Measurements from ENCODE around the gene FLT1. TPM values are rescaled to one million over a fixed set of nuclear protein-coding genes. Genes with fewer than 3 reads are reported as not detected.

Gene FLT1
- total RNA-seq, 2 donors from 2014 or later: 0.27 to 0.42 TPM

DNA sequence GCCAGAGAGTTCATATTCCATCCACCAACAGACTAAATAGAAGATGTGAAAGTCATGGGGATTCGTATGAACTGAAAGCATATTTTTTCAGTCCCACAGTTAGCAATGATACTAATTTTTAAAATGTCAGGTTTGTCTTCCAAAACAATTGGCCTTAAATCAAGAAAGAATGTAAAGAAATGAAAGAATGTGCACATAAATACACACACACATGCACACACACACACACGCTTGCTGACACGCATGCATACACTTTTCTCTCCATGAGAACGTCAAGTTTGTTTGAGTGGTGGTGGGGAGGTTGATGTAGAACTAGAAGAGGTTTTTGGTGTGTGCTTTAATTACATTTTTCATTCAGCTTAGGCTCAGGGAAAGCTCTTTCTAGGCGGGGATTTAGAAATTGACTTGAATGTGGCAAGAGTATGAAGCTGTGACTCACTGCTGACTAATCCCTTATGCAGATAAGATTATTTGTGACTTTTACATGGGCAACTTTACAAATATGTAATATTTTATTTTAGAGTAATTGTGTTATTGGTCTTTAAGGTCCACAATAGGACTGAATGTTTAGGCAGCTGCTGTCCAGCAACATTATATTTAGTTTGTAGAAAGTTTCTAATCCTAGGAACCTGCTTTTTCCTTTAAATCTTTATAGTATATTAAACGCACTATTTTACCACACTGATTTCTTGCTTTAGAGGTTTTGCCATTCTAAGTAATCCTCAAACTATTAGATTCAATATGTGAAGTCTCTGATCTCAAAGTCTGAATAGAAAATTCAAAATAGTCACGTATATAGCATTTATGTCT lies 18.8 kb downstream of the FLT1 start:
- H3K4me3 Mint-ChIP-seq: no peak overlapping the region
- peaks cover 15% of the 10 kb centered on the region for H3K27me3 Mint-ChIP-seq
- peaks cover 4% of the 10 kb centered on the region for H3K9me3 ChIP-seq (ENCODE audit: control insufficient read depth, low read length, poor library complexity, severe bottlenecking)
- ATAC-seq (no peak), DNase-seq (no peak)
- H3K36me3 Mint-ChIP-seq (ENCODE audit: low read depth): peaks cover 2% of the 10 kb centered on the region
- H3K27ac Mint-ChIP-seq: no peak overlapping the region
- H3K4me1 Mint-ChIP-seq: peaks cover 2% of the 10 kb centered on the region

DNA sequence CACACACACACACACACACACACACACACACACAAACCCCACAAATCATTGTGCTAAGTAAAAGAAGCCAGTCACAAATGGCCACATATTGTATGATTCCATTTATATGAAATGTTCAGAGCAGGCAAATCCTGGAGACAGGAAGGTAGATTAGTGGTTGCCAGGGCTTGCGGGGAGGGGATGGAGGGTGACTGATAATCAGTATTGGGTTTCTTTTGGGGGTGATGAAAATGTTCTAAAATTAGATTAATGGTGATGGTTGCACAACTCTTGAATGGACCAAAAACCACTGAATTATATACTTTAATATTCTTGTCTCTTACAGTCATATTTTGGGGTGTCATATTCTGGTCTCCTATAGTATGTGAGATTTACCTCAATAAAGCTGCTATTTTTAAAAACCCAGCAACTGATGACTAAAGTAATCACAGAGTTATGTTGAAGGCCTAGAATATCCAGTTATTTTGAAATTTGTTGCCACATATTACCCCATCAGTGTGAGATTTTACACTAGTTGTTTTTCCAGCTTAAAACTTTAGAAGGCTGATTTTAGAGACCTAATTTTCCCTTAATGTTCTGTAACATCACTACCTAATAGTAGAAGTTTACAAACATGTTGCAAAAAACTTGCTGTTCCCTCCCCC lies 20.3 kb downstream of the FLT1 start:
- no peaks in the 10 kb centered on the region for H3K9me3 ChIP-seq (ENCODE audit: control insufficient read depth, low read length, poor library complexity, severe bottlenecking)
- no peaks in the 10 kb centered on the region for H3K36me3 Mint-ChIP-seq (ENCODE audit: low read depth)
- no peak overlapping the region for H3K4me3 Mint-ChIP-seq
- peaks cover 8% of the 10 kb centered on the region for H3K27me3 Mint-ChIP-seq
- ATAC-seq (no peak), DNase-seq (no peak)
- no peak overlapping the region for H3K27ac Mint-ChIP-seq
- H3K4me1 Mint-ChIP-seq: peaks cover 2% of the 10 kb centered on the region

DNA sequence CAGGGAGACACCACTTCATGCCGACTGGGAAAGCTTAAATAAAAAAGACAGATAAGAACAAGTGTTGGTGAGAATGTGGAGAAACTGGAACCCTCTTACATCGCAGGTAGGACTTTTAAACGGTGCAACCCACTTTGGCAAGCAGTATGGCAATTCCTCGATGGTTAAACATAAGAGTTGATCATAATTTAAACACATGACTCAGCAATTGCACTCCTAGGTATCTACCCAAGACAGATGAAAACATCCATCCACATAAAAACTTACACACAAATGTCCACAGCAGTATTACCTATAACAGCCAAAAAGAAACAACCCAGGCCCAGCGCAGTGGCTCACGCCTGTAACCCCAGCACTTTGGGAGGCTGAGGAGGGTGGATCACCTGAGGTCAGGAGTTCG lies 21.9 kb downstream of the FLT1 start:
- ATAC-seq (no peak), DNase-seq (no peak)
- H3K9me3 ChIP-seq (ENCODE audit: control insufficient read depth, low read length, poor library complexity, severe bottlenecking): no peaks in the 10 kb centered on the region
- peaks cover 15% of the 10 kb centered on the region for H3K27me3 Mint-ChIP-seq
- peaks cover 2% of the 10 kb centered on the region for H3K4me1 Mint-ChIP-seq
- no peaks in the 10 kb centered on the region for H3K36me3 Mint-ChIP-seq (ENCODE audit: low read depth)
- H3K27ac Mint-ChIP-seq: no peak overlapping the region
- H3K4me3 Mint-ChIP-seq: no peak overlapping the region

DNA sequence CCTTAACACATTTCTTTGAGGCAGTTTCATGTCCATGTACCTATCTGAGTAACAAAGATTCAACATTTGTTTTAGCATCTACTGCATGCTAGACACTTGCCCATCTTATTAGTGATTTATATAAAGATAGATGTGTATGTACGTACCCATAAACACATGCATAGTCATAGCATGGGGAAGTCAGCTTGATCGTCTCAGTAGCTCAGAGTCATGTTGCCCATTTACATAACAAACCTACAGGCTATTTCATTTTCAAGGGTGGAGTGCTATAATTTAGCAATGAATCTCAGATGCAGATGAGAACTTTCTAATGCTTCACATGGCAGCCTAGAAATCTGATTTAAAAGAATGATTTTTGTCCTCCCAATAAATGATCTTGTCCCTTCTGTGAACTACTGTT lies 23.5 kb downstream of the FLT1 start:
- H3K36me3 Mint-ChIP-seq (ENCODE audit: low read depth): no peaks in the 10 kb centered on the region
- no peak overlapping the region for H3K27ac Mint-ChIP-seq
- ATAC-seq (no peak), DNase-seq (no peak)
- peaks cover 2% of the 10 kb centered on the region for H3K4me1 Mint-ChIP-seq
- H3K27me3 Mint-ChIP-seq: peaks cover 15% of the 10 kb centered on the region
- no peak overlapping the region for H3K4me3 Mint-ChIP-seq
- no peaks in the 10 kb centered on the region for H3K9me3 ChIP-seq (ENCODE audit: control insufficient read depth, low read length, poor library complexity, severe bottlenecking)

DNA sequence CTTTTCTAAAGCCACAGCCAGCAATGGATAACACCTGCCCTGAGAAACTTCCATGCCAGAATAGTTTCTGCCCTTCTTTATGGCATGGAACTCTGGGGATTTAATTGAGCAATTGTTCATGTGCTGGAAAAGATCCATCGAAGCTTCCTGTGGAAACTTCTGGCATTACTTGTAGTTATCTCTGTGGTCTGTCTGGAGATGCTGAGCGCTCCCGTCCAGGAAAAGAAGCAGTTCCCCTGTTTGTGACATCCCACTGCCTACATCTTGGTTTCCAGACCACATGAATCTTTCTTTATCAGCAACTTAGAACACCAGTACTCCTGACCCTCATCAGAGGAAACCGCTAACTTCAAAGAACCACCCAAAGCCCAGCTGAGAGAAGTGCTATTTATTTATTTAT lies 24.6 kb downstream of the FLT1 start:
- Mint-ChIP-seq H3K36me3 (ENCODE audit: low read depth) (no peaks in the 10 kb centered on the region), H3K27ac (no peak overlapping the region), H3K4me1 (no peaks in the 10 kb centered on the region), H3K4me3 (no peak overlapping the region), H3K27me3 (peaks cover 23% of the 10 kb centered on the region)
- no peak for DNase-seq
- ATAC-seq: no peak
- H3K9me3 ChIP-seq (ENCODE audit: control insufficient read depth, low read length, poor library complexity, severe bottlenecking): no peaks in the 10 kb centered on the region

DNA sequence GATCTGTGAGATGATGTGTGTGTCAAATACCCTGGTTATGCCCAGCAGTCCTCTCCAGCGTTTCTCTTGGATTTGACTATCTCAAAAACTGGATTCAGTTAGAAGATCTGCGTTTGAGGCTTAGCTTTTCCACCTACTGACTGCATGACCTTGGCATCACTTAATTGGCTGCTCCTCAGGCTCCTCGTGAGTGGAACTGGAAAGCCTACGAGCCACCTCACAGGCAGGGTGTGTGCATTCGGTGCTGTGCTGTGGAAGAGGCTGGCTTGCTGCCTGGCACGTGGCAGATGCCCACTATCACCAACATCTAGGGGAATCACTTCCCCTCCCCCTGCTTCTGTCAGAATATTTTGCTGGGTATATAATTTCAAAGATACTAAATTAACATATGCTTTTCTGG lies 25.6 kb downstream of the FLT1 start:
- ATAC-seq (no peak), DNase-seq (no peak)
- H3K4me3 Mint-ChIP-seq: no peak overlapping the region
- H3K9me3 ChIP-seq (ENCODE audit: control insufficient read depth, low read length, poor library complexity, severe bottlenecking): no peaks in the 10 kb centered on the region
- H3K36me3 Mint-ChIP-seq (ENCODE audit: low read depth): no peaks in the 10 kb centered on the region
- H3K4me1 Mint-ChIP-seq: no peaks in the 10 kb centered on the region
- H3K27me3 Mint-ChIP-seq: peaks cover 29% of the 10 kb centered on the region
- H3K27ac Mint-ChIP-seq: no peak overlapping the region

DNA sequence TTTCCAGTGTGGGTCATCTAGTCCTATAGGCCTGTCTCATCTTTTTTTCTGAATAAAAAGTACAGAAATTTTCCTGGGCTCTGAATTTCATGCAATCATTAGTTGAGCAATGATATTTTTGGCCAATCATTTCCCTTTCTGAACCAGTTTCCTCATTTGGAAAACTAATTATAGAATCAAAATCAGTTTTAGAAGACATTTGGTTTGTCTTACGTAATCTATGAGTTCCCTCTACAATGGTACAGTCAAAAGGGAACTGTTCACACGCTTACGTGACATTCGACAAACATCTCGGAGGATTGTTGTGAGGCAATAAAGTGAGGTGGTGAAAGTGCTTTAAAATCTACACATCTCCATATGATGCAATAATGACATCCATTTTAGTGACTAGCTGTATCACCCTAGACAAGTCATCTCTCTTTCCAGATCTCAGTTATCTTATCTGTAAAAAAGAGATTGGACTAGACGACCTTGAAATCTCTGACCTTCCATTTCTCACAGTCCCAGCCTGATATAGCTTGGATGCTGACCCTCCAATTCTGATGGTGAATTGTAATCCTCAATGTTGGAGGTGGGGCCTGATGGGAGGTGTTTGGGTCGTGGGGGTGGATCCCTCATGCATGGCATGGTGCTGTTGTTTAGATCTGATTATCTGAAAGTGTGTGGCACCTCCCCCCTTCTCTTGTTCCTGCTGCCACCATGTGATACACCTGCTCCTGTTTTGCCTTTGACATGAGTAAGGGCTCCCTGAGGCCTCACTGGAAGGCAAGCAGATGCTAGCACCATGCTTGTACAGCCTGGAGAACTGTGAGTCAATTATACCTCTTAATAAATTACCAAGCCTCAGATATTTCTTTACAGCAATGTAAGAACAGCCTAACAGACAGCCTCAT lies 26.7 kb downstream of the FLT1 start:
- no peaks in the 10 kb centered on the region for H3K9me3 ChIP-seq (ENCODE audit: control insufficient read depth, low read length, poor library complexity, severe bottlenecking)
- DNase-seq (no peak), ATAC-seq (peak; percentile 35)
- Mint-ChIP-seq H3K27ac (no peak overlapping the region), H3K27me3 (peaks cover 32% of the 10 kb centered on the region), H3K4me1 (no peaks in the 10 kb centered on the region), H3K36me3 (ENCODE audit: low read depth) (no peaks in the 10 kb centered on the region), H3K4me3 (no peak overlapping the region)

DNA sequence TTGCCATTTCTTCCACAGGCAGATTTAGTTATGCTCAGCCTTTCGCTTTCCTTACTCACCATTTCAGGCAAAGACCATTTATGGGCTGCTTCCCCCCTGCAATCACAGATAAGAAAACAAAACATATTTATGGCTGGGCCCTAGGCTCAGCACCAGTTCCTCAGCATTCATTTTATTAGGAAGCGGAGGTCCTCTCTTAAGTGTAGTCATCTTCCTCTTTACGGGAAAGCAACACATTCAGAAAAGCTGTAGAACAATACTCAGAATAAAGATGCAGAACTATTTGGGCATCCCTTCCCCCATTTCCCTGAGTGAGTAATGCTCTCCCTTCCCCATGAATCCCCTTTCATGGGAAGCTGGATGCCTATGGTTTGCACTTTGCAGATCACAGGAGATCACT lies 27.9 kb downstream of the FLT1 start:
- Mint-ChIP-seq H3K27me3 (peaks cover 37% of the 10 kb centered on the region), H3K4me1 (no peaks in the 10 kb centered on the region), H3K36me3 (ENCODE audit: low read depth) (no peaks in the 10 kb centered on the region), H3K4me3 (no peak overlapping the region), H3K27ac (no peak overlapping the region)
- H3K9me3 ChIP-seq (ENCODE audit: control insufficient read depth, low read length, poor library complexity, severe bottlenecking): no peaks in the 10 kb centered on the region
- DNase-seq (no peak), ATAC-seq (no peak)

DNA sequence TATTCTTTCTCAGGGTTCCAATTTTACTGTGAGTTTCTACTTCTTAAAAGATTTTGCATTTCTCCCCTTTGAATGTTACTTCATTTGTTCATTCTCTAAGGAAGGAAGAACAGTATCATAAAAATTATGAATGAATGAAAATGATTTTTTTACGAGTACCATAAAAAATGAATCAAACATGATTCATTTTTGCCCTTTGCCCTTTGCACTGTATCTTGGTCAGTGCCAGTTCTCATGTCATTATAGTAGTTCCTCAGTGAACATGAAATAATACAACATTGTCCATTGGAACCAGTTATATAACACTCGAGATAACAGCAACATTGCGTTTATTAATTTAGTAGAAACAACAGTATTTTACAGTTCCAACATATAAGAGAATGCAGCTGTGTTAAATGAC lies 28.8 kb downstream of the FLT1 start:
- no peak for DNase-seq
- Mint-ChIP-seq H3K4me1 (no peaks in the 10 kb centered on the region), H3K36me3 (ENCODE audit: low read depth) (no peaks in the 10 kb centered on the region), H3K27ac (no peak overlapping the region), H3K27me3 (peaks cover 37% of the 10 kb centered on the region), H3K4me3 (no peak overlapping the region)
- H3K9me3 ChIP-seq (ENCODE audit: control insufficient read depth, low read length, poor library complexity, severe bottlenecking): no peaks in the 10 kb centered on the region
- no peak for ATAC-seq

DNA sequence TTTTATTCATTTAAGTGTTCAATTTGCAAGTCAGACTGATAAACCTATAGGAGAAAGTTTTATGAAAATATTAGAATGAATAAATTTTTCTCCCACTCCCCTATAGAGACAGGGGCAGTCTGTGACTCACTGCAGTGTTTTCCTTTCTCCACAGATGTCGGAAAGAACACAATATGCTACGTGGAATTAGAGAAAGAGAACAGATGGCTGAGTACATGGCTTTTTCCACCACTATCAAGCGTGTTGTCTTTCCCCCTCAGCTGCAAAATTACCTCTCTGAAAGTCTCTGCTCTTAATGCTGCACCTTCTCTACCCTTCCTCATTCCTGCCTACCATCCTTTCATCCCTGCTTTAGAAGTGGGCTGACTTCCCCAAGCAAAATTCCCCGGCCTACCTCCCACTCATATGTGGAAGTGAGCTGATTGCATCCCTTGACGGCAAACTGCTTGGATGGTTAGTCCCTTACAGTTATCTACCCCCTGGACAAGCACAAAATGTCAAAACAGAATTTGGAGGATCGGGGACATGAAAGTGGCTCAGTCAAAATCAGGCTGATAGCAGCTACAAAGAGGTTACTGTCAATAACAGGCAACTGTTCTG lies 30.0 kb downstream of the FLT1 start:
- no peak for ATAC-seq
- Mint-ChIP-seq H3K4me1 (no peaks in the 10 kb centered on the region), H3K4me3 (no peak overlapping the region), H3K27me3 (peaks cover 37% of the 10 kb centered on the region), H3K27ac (no peak overlapping the region), H3K36me3 (ENCODE audit: low read depth) (no peaks in the 10 kb centered on the region)
- no peak for DNase-seq
- no peaks in the 10 kb centered on the region for H3K9me3 ChIP-seq (ENCODE audit: control insufficient read depth, low read length, poor library complexity, severe bottlenecking)

DNA sequence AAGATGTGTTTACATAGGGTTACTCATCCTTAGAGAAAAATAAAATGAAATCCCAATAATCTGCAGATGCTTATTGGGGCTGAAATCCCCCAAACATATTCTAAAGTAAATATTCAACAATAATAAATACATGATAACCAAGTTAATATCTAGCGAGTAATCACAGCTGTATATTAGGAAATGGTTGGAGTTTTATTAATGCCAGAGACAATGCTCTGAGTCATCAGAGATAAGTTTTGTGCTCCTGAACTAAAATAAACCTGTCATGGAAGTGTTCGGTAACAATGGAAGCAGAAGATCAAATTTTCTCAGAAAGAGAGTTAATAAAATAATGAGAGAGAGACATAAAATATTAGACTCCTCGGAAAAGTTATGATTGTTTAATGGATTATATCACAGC lies 31.4 kb downstream of the FLT1 start:
- Mint-ChIP-seq H3K4me1 (no peaks in the 10 kb centered on the region), H3K36me3 (ENCODE audit: low read depth) (no peaks in the 10 kb centered on the region), H3K27me3 (peaks cover 32% of the 10 kb centered on the region), H3K4me3 (no peak overlapping the region), H3K27ac (no peak overlapping the region)
- DNase-seq (no peak), ATAC-seq (no peak)
- no peaks in the 10 kb centered on the region for H3K9me3 ChIP-seq (ENCODE audit: control insufficient read depth, low read length, poor library complexity, severe bottlenecking)

DNA sequence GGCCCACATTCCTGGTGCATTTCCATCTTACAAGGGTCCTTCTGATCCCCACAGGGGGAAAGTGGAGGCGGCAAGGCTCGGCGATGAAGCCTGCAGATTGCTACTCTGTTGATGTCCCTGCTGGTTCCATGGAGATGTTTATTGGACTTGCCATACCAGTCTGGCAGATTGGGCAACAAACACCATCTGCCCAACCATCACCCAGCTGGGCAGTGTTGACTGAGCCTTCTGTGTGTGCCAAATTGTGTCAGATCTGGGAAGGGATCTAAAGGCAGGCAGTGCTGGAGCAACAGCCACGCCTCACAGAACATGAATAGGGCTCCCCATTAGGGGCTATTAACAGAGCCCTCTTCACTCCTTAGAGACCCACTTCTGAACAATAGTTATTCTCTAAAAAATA lies 35.0 kb downstream of the FLT1 start:
- ATAC-seq (no peak), DNase-seq (no peak)
- H3K4me3 Mint-ChIP-seq: no peak overlapping the region
- peaks cover 11% of the 10 kb centered on the region for H3K27me3 Mint-ChIP-seq
- H3K27ac Mint-ChIP-seq: no peak overlapping the region
- no peaks in the 10 kb centered on the region for H3K4me1 Mint-ChIP-seq
- H3K9me3 ChIP-seq (ENCODE audit: control insufficient read depth, low read length, poor library complexity, severe bottlenecking): no peaks in the 10 kb centered on the region
- H3K36me3 Mint-ChIP-seq (ENCODE audit: low read depth): no peaks in the 10 kb centered on the region

DNA sequence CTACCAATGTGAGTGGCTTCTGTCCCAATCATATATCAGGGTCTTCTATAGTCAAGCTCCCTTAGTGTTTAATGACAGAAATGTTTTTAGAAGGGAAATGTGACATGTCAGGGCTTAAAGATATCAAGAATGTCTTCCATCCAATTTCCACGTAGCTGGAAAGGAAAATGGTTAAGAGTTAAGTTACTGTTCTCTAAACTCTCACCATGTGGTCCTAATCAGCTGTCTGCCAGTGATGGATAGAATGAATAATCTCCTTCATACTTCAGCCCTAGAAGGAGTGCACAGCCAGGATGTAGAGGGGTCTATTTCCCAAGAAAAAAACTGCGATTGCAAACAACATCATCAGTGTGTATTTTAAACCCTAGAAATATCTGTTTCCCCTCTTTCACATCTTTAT lies 36.3 kb downstream of the FLT1 start:
- H3K36me3 Mint-ChIP-seq (ENCODE audit: low read depth): no peaks in the 10 kb centered on the region
- no peak for ATAC-seq

More for the DNA sequence above, 36.3 kb downstream of the FLT1 start:
- Mint-ChIP-seq H3K27me3 (peaks cover 15% of the 10 kb centered on the region), H3K27ac (no peak overlapping the region), H3K4me3 (no peak overlapping the region), H3K4me1 (no peaks in the 10 kb centered on the region)
- H3K9me3 ChIP-seq (ENCODE audit: control insufficient read depth, low read length, poor library complexity, severe bottlenecking): no peaks in the 10 kb centered on the region
- no peak for DNase-seq

Data from T-helper 17 cell (primary cell).